ENCODE measurements around the gene HLA-DQA2.

Gene HLA-DQA2

DNA sequence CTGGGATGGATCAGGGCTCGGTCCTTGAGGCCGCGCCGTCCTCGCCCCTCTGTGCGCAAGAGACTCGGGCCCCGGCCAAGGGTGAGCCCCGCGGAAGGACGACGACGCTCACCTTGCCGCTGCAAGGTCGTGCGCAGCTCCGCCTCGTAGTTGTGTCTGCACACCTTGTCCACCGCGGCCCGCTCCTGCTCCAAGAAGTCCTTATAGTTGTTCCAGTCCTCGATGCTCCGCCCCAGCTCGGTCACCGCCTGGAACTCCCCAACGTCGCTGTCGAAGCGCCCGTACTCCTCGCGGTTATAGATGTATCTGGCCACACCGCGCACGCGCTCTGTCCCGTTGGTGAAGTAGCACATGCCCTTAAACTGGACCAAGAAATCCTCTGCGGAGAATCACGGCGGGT is 20.4 kb downstream of the HLA-DQA2 start:
- CTCF ChIA-PET: interaction anchor here (1.2 kb wide), 1 partner anchor 517 kb away, joined by 3 read pairs; no protein-coding TSS in a partner anchor
- POLR2A ChIA-PET: no interaction called here
- H3K9me3 ChIP-seq (ENCODE audit: control insufficient read depth, insufficient read depth, low read depth, low read length): no peaks in the 10 kb centered on the region
- no peak overlapping the region for H3K27ac ChIP-seq (ENCODE audit: extremely low read depth, low read depth, low read length)
- H3K4me1 ChIP-seq (ENCODE audit: control insufficient read depth, insufficient read depth, low read length): no peaks in the 10 kb centered on the region
- no peak overlapping the region for H3K4me3 ChIP-seq (ENCODE audit: low read depth, low read length)
- H3K36me3 ChIP-seq (ENCODE audit: control insufficient read depth in 2 of 2, insufficient read depth in 1 of 2, low read length in 2 of 2): no peaks in the 10 kb centered on the region
- TF ChIP-seq, protein P1, sequence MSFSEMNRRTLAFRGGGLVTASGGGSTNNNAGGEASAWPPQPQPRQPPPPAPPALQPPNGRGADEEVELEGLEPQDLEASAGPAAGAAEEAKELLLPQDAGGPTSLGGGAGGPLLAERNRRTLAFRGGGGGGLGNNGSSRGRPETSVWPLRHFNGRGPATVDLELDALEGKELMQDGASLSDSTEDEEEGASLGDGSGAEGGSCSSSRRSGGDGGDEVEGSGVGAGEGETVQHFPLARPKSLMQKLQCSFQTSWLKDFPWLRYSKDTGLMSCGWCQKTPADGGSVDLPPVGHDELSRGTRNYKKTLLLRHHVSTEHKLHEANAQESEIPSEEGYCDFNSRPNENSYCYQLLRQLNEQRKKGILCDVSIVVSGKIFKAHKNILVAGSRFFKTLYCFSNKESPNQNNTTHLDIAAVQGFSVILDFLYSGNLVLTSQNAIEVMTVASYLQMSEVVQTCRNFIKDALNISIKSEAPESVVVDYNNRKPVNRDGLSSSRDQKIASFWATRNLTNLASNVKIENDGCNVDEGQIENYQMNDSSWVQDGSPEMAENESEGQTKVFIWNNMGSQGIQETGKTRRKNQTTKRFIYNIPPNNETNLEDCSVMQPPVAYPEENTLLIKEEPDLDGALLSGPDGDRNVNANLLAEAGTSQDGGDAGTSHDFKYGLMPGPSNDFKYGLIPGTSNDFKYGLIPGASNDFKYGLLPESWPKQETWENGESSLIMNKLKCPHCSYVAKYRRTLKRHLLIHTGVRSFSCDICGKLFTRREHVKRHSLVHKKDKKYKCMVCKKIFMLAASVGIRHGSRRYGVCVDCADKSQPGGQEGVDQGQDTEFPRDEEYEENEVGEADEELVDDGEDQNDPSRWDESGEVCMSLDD (tag by site-specific recombination; IDR thresholded peaks at IDR 0.05): no peak
- TF ChIP-seq SP7 (tag by site-specific recombination; IDR thresholded peaks at IDR 0.05): no peak
- no peak for TF ChIP-seq ZNF747 (tag by site-specific recombination; IDR thresholded peaks at IDR 0.05)
- TF ChIP-seq ZNF558 (tag by site-specific recombination; IDR thresholded peaks at IDR 0.05): no peak
- no peak for TF ChIP-seq ZNF501 (tag by site-specific recombination; IDR thresholded peaks at IDR 0.05)
- no peak for TF ChIP-seq ZFP3 (tag by site-specific recombination; IDR thresholded peaks at IDR 0.05; ENCODE audit: low read depth)
- TF ChIP-seq GLI4 (tag by site-specific recombination; IDR thresholded peaks at IDR 0.05): no peak

DNA sequence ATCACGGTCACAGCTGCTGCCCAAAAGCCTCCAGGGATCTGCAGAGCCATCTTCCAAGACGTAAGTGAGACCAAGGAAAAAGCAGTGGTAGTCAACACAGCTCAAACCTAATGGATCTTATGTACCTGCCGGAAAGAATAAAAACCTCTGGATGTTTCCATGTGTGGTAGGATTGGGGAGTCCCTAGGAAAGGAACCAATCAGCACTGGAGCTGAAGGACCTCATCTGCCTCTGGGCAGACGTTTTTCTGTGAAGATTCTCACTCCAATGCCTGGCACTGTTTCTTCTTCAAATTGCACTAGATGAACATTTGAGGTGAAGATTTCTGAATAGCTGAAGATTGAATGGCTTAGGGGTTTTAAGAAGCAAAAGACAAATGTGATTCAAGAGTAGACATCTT is 22.2 kb downstream of the HLA-DQA2 start, which contains the start of gene HLA-DQB2:
Gene HLA-DQB2 (minus strand): TSS at position 112 of the 400 bp plus-strand sequence. CDS start 62 bp downstream, at position 50.
- Histone ChIP-seq H3K4me3 (ENCODE audit: low read depth, low read length) (no peak within 1 kb of the TSS), H3K36me3 (ENCODE audit: control insufficient read depth in 2 of 2, insufficient read depth in 1 of 2, low read length in 2 of 2) (no peaks in the 10 kb centered on the region), H3K9me3 (ENCODE audit: control insufficient read depth, insufficient read depth, low read depth, low read length) (no peaks in the 10 kb centered on the region), H3K27ac (ENCODE audit: extremely low read depth, low read depth, low read length) (no peak within 1 kb of the TSS), H3K4me1 (ENCODE audit: control insufficient read depth, insufficient read depth, low read length) (no peaks in the 10 kb centered on the region)
- POLR2A ChIA-PET: no interaction called here
- CTCF ChIA-PET: interaction anchor here (0.5 to 1.1 kb wide), 3 partner anchors 75 to 509 kb away, joined by 3 to 7 read pairs (median 4); partner anchors contain the start of gene TAP2
- TF ChIP-seq ZNF561 (tag by site-specific recombination; IDR thresholded peaks at IDR 0.05; ENCODE audit: borderline replicate concordance): no peak
- no peak for TF ChIP-seq ZFP41 (tag by site-specific recombination; IDR thresholded peaks at IDR 0.05; ENCODE audit: borderline replicate concordance)
- TF ChIP-seq, protein P2, sequence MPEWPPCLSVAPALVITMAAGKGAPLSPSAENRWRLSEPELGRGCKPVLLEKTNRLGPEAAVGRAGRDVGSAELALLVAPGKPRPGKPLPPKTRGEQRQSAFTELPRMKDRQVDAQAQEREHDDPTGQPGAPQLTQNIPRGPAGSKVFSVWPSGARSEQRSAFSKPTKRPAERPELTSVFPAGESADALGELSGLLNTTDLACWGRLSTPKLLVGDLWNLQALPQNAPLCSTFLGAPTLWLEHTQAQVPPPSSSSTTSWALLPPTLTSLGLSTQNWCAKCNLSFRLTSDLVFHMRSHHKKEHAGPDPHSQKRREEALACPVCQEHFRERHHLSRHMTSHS (tag by site-specific recombination; IDR thresholded peaks at IDR 0.05): no peak
- TF ChIP-seq, protein P3, sequence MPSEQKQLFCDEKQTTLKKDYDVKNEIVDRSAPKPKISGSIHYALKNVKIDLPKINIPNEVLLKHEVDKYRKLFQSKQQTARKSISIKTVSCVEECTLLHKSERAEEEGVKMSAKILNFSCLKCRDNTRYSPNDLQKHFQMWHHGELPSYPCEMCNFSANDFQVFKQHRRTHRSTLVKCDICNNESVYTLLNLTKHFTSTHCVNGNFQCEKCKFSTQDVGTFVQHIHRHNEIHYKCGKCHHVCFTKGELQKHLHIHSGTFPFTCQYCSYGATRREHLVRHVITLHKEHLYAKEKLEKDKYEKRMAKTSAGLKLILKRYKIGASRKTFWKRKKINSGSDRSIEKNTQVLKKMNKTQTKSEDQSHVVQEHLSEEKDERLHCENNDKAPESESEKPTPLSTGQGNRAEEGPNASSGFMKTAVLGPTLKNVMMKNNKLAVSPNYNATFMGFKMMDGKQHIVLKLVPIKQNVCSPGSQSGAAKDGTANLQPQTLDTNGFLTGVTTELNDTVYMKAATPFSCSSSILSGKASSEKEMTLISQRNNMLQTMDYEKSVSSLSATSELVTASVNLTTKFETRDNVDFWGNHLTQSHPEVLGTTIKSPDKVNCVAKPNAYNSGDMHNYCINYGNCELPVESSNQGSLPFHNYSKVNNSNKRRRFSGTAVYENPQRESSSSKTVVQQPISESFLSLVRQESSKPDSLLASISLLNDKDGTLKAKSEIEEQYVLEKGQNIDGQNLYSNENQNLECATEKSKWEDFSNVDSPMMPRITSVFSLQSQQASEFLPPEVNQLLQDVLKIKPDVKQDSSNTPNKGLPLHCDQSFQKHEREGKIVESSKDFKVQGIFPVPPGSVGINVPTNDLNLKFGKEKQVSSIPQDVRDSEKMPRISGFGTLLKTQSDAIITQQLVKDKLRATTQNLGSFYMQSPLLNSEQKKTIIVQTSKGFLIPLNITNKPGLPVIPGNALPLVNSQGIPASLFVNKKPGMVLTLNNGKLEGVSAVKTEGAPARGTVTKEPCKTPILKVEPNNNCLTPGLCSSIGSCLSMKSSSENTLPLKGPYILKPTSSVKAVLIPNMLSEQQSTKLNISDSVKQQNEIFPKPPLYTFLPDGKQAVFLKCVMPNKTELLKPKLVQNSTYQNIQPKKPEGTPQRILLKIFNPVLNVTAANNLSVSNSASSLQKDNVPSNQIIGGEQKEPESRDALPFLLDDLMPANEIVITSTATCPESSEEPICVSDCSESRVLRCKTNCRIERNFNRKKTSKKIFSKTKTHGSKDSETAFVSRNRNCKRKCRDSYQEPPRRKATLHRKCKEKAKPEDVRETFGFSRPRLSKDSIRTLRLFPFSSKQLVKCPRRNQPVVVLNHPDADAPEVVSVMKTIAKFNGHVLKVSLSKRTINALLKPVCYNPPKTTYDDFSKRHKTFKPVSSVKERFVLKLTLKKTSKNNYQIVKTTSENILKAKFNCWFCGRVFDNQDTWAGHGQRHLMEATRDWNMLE (tag by site-specific recombination; conservative IDR thresholded peaks at IDR 0.05; ENCODE audit: low read depth): no peak
- no peak for TF ChIP-seq HOXD13 (CRISPR knock-in tag; IDR thresholded peaks at IDR 0.05; ENCODE audit: borderline replicate concordance)
- TF ChIP-seq, protein P4, sequence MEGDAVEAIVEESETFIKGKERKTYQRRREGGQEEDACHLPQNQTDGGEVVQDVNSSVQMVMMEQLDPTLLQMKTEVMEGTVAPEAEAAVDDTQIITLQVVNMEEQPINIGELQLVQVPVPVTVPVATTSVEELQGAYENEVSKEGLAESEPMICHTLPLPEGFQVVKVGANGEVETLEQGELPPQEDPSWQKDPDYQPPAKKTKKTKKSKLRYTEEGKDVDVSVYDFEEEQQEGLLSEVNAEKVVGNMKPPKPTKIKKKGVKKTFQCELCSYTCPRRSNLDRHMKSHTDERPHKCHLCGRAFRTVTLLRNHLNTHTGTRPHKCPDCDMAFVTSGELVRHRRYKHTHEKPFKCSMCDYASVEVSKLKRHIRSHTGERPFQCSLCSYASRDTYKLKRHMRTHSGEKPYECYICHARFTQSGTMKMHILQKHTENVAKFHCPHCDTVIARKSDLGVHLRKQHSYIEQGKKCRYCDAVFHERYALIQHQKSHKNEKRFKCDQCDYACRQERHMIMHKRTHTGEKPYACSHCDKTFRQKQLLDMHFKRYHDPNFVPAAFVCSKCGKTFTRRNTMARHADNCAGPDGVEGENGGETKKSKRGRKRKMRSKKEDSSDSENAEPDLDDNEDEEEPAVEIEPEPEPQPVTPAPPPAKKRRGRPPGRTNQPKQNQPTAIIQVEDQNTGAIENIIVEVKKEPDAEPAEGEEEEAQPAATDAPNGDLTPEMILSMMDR (tag by site-specific recombination; IDR thresholded peaks at IDR 0.05): no peak
- TF ChIP-seq KLF16 (tag by site-specific recombination; IDR thresholded peaks at IDR 0.05): no peak
- no peak for TF ChIP-seq BCL11A (tag by site-specific recombination; IDR thresholded peaks at IDR 0.05; ENCODE audit: low read depth)
- no peak for TF ChIP-seq ZNF701 (tag by site-specific recombination; IDR thresholded peaks at IDR 0.05)
- TF ChIP-seq, protein P5, sequence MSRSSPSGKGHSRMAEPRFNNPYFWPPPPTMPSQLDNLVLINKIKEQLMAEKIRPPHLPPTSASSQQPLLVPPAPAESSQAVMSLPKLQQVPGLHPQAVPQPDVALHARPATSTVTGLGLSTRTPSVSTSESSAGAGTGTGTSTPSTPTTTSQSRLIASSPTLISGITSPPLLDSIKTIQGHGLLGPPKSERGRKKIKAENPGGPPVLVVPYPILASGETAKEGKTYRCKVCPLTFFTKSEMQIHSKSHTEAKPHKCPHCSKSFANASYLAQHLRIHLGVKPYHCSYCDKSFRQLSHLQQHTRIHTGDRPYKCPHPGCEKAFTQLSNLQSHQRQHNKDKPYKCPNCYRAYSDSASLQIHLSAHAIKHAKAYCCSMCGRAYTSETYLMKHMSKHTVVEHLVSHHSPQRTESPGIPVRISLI (tag by site-specific recombination; IDR thresholded peaks at IDR 0.05): no peak
- TF ChIP-seq ZBTB48 (tag by site-specific recombination; IDR thresholded peaks at IDR 0.05): no peak
- TF ChIP-seq, protein P6, sequence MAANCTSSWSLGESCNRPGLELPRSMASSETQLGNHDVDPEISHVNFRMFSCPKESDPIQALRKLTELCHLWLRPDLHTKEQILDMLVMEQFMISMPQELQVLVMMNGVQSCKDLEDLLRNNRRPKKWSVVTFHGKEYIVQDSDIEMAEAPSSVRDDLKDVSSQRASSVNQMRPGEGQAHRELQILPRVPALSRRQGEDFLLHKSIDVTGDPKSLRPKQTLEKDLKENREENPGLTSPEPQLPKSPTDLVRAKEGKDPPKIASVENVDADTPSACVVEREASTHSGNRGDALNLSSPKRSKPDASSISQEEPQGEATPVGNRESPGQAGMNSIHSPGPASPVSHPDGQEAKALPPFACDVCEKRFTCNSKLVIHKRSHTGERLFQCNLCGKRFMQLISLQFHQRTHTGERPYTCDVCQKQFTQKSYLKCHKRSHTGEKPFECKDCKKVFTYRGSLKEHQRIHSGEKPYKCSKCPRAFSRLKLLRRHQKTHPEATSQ (tag by site-specific recombination; IDR thresholded peaks at IDR 0.05): no peak
- TF ChIP-seq ZNF311 (tag by site-specific recombination; IDR thresholded peaks at IDR 0.05; ENCODE audit: borderline replicate concordance): no peak
- TF ChIP-seq MZF1 (tag by site-specific recombination; IDR thresholded peaks at IDR 0.05; ENCODE audit: borderline replicate concordance): no peak
- TF ChIP-seq ZNF530 (tag by site-specific recombination; IDR thresholded peaks at IDR 0.05; ENCODE audit: low read depth): no peak
- TF ChIP-seq ZNF146 (tag by site-specific recombination; IDR thresholded peaks at IDR 0.05): no peak
- TF ChIP-seq ZFP3 (tag by site-specific recombination; IDR thresholded peaks at IDR 0.05; ENCODE audit: low read depth): no peak

Data from HEK293 (cell line).